Measurements from ENCODE around the gene CYB561D1.
"Not testable (repeated sequence)": the region's sequence is repeated elsewhere in the genome, so short reads cannot be mapped to it uniquely, and the experiment has no call there.

CYB561D1 gene

GRCh38 chr1:109493805-109494539 lies at the start of gene CYB561D1:
CYB561D1 (plus strand) TSS chr1:109494094; CDS start chr1:109494140, 46 bp downstream.
- in situ Hi-C loops (cut with HindIII; ENCODE audit: low sequenced_read_pairs): loop anchor here (5.0 to 10.0 kb wide), 2 partner anchors 43 to 219 kb away; partner anchors contain the start of gene GPR61

- in situ Hi-C loops (cut with HindIII; ENCODE audit: low sequenced_read_pairs): no loop called here
These were observed 49.5 kb upstream of the CYB561D1 start for GRCh38 chr1:109444346-109444745.

- in situ Hi-C loops (cut with HindIII; ENCODE audit: low sequenced_read_pairs): not testable (repeated sequence)
These were observed 47.8 kb upstream of the CYB561D1 start for GRCh38 chr1:109445949-109446695.

GRCh38 chr1:109447524-109447923 lies 46.4 kb upstream of the CYB561D1 start:
- in situ Hi-C loops (cut with HindIII; ENCODE audit: low sequenced_read_pairs): no loop called here

- in situ Hi-C loops (cut with HindIII; ENCODE audit: low sequenced_read_pairs): loop anchor here (10.0 kb wide), 1 partner anchor 50 kb away; no protein-coding TSS in a partner anchor
These were observed 39.3 kb upstream of the CYB561D1 start for GRCh38 chr1:109454497-109455133.

- in situ Hi-C loops (cut with HindIII; ENCODE audit: low sequenced_read_pairs): loop anchor here (10.0 kb wide), 1 partner anchor 53 kb away; no protein-coding TSS in a partner anchor
These were observed 36.1 kb upstream of the CYB561D1 start for GRCh38 chr1:109457819-109458218.

- in situ Hi-C loops (cut with HindIII; ENCODE audit: low sequenced_read_pairs): no loop called here
These were observed 27.8 kb upstream of the CYB561D1 start for GRCh38 chr1:109466125-109466451.

- in situ Hi-C loops (cut with HindIII; ENCODE audit: low sequenced_read_pairs): no loop called here
These were observed 27.2 kb upstream of the CYB561D1 start, which contains the start of gene SYPL2 for GRCh38 chr1:109466452-109467300. SYPL2 (plus strand) TSS chr1:109466546; CDS start chr1:109466844, 298 bp downstream.

GRCh38 chr1:109467301-109467777 lies 26.6 kb upstream of the CYB561D1 start:
- in situ Hi-C loops (cut with HindIII; ENCODE audit: low sequenced_read_pairs): no loop called here

GRCh38 chr1:109468061-109468460 lies 25.8 kb upstream of the CYB561D1 start:
- in situ Hi-C loops (cut with HindIII; ENCODE audit: low sequenced_read_pairs): no loop called here

- in situ Hi-C loops (cut with HindIII; ENCODE audit: low sequenced_read_pairs): no loop called here
These were observed 25.0 kb upstream of the CYB561D1 start for GRCh38 chr1:109468903-109469302.

GRCh38 chr1:109470245-109470644 lies 23.6 kb upstream of the CYB561D1 start:
- in situ Hi-C loops (cut with HindIII; ENCODE audit: low sequenced_read_pairs): no loop called here

- in situ Hi-C loops (cut with HindIII; ENCODE audit: low sequenced_read_pairs): no loop called here
These were observed 21.1 kb upstream of the CYB561D1 start for GRCh38 chr1:109472779-109473178.

GRCh38 chr1:109473284-109474057 lies 20.4 kb upstream of the CYB561D1 start:
- in situ Hi-C loops (cut with HindIII; ENCODE audit: low sequenced_read_pairs): not testable (repeated sequence)

- in situ Hi-C loops (cut with HindIII; ENCODE audit: low sequenced_read_pairs): no loop called here
These were observed 19.2 kb upstream of the CYB561D1 start for GRCh38 chr1:109474697-109475096.

GRCh38 chr1:109475261-109475660 lies 18.6 kb upstream of the CYB561D1 start:
- in situ Hi-C loops (cut with HindIII; ENCODE audit: low sequenced_read_pairs): no loop called here

GRCh38 chr1:109476825-109477224 lies 17.1 kb upstream of the CYB561D1 start:
- in situ Hi-C loops (cut with HindIII; ENCODE audit: low sequenced_read_pairs): no loop called here

- in situ Hi-C loops (cut with HindIII; ENCODE audit: low sequenced_read_pairs): no loop called here
These were observed 16.1 kb upstream of the CYB561D1 start for GRCh38 chr1:109477821-109478220.

- in situ Hi-C loops (cut with HindIII; ENCODE audit: low sequenced_read_pairs): no loop called here
These were observed 15.1 kb upstream of the CYB561D1 start for GRCh38 chr1:109478806-109479205.

GRCh38 chr1:109479311-109479710 lies 14.6 kb upstream of the CYB561D1 start:
- in situ Hi-C loops (cut with HindIII; ENCODE audit: low sequenced_read_pairs): no loop called here

All from endothelial cell of hepatic sinusoid (primary cell).